Upper lobe of right lung (tissue), 1 donor: ENCODE measurements around the gene ZSCAN26. TPM values are rescaled to one million over a fixed set of nuclear protein-coding genes. Genes with fewer than 3 reads are reported as not detected.

Experiments used
- ATAC-seq: fragments of 200-7000 bp; cut with Tn5 transposase; one replicate; pipeline ENCODE4 v1.9.1; 2020; ENCODE audit warnings: mild to moderate bottlenecking, moderate library complexity
- DNase-seq: peaks from one replicate; pipeline ENCODE4 v3.0.0-alpha.2; 2020
- H3K27ac ChIP-seq: fragments of 200-600 bp; one replicate; pipeline ENCODE4 v1.8.0; 2022
- H3K27me3 ChIP-seq: fragments of 200-600 bp; one replicate; pipeline ENCODE4 v1.8.0; 2022; ENCODE audit warnings: mild to moderate bottlenecking
- H3K36me3 ChIP-seq: fragments of 200-600 bp; one replicate; pipeline ENCODE4 v1.8.0; 2022
- H3K4me1 ChIP-seq: fragments of 200-600 bp; one replicate; pipeline ENCODE4 v1.8.0; 2022
- H3K4me3 ChIP-seq: fragments of 200-600 bp; one replicate; pipeline ENCODE4 v1.8.0; 2022; ENCODE audit warnings: mild to moderate bottlenecking
- H3K9me3 ChIP-seq: fragments of 200-600 bp; one replicate; pipeline ENCODE4 v1.8.0; 2022
- CTCF ChIP-seq: fragments of 200-600 bp; IDR thresholded peaks from one replicate; pipeline ENCODE4 v1.8.0; 2022; ENCODE audit warnings: antibody characterized with exemption
- intact Hi-C: fragments of 100-400 bp; cut with DNase I; formaldehyde crosslinking; loops from one replicate; pipeline ENCODE4 v1.11.0; 2022
- total RNA-seq: library from RNA; stranded (reverse); fragmentation: NEBNext Ultra II Directional; extraction: Animal tissue kit (Norgen Biotek cat#: 25700); gene quantifications from one replicate; pipeline ENCODE4 v1.2.1, GENCODE V29; 2021
- donor health status: DM: no; HTN: yes; CAD: no; lungs with severe emphysema.

ZSCAN26 gene
- total RNA-seq, 1 donor from 2014 or later = 11.3 TPM

GRCh38 chr6:28269492-28269891 lies 2.5 kb downstream of the ZSCAN26 start:
- no peak for TF ChIP-seq CTCF
- H3K4me1 ChIP-seq = peaks cover 15% of the 10 kb centered on the region
- no peaks in the 10 kb centered on the region for H3K9me3 ChIP-seq
- intact Hi-C loops = no loop called here
- H3K4me3 ChIP-seq = no peak overlapping the region
- H3K36me3 ChIP-seq = peaks cover 28% of the 10 kb centered on the region
- DNase-seq = no peak
- H3K27ac ChIP-seq = no peak overlapping the region
- H3K27me3 ChIP-seq = no peaks in the 10 kb centered on the region
- no peak for ATAC-seq

- intact Hi-C loops = no loop called here
- no peak for ATAC-seq
- Histone ChIP-seq H3K27ac (no peak overlapping the region), H3K4me1 (no peaks in the 10 kb centered on the region), H3K4me3 (no peak overlapping the region), H3K9me3 (no peaks in the 10 kb centered on the region), H3K27me3 (no peaks in the 10 kb centered on the region), H3K36me3 (peaks cover 54% of the 10 kb centered on the region)
- no peak for DNase-seq
- TF ChIP-seq CTCF = no peak
Measured at GRCh38 chr6:28274888-28275287, 7.9 kb downstream of the ZSCAN26 start.

- peaks cover 5% of the 10 kb centered on the region for H3K4me1 ChIP-seq
- no peak overlapping the region for H3K27ac ChIP-seq
- no peak overlapping the region for H3K4me3 ChIP-seq
- no peak for DNase-seq
- H3K36me3 ChIP-seq = peaks cover 43% of the 10 kb centered on the region
- no peaks in the 10 kb centered on the region for H3K9me3 ChIP-seq
- TF ChIP-seq CTCF = no peak
- H3K27me3 ChIP-seq = no peaks in the 10 kb centered on the region
- no peak for ATAC-seq
- intact Hi-C loops = no loop called here
Measured at GRCh38 chr6:28277746-28278145, 10.8 kb downstream of the ZSCAN26 start.

GRCh38 chr6:28280595-28281287 lies 13.8 kb downstream of the ZSCAN26 start:
- intact Hi-C loops = no loop called here
- no peak for TF ChIP-seq CTCF
- no peak overlapping the region for H3K27ac ChIP-seq
- no peak for ATAC-seq
- peaks cover 5% of the 10 kb centered on the region for H3K4me1 ChIP-seq
- H3K9me3 ChIP-seq = no peaks in the 10 kb centered on the region
- H3K4me3 ChIP-seq = peak overlapping the region; percentile 69
- H3K27me3 ChIP-seq = no peaks in the 10 kb centered on the region
- H3K36me3 ChIP-seq = peaks cover 19% of the 10 kb centered on the region
- DNase-seq = no peak

GRCh38 chr6:28281288-28282064 lies 14.5 kb downstream of the ZSCAN26 start, which contains the start of gene PGBD1:
TSS of gene PGBD1 (plus strand) at chr6:28281572. CDS start at chr6:28283814, 2,242 bp downstream.
- DNase-seq (peak; percentile 89), ATAC-seq (peak; percentile 98)
- Histone ChIP-seq H3K36me3 (peaks cover 18% of the 10 kb centered on the region), H3K4me3 (peak within 1 kb of the TSS; percentile 69), H3K27ac (peak within 1 kb of the TSS; percentile 51), H3K27me3 (no peaks in the 10 kb centered on the region), H3K9me3 (no peaks in the 10 kb centered on the region), H3K4me1 (peaks cover 5% of the 10 kb centered on the region)
- no peak for TF ChIP-seq CTCF
- intact Hi-C loops = no loop called here
